ENCODE measurements around the gene ELF5.

ELF5 gene

DNA sequence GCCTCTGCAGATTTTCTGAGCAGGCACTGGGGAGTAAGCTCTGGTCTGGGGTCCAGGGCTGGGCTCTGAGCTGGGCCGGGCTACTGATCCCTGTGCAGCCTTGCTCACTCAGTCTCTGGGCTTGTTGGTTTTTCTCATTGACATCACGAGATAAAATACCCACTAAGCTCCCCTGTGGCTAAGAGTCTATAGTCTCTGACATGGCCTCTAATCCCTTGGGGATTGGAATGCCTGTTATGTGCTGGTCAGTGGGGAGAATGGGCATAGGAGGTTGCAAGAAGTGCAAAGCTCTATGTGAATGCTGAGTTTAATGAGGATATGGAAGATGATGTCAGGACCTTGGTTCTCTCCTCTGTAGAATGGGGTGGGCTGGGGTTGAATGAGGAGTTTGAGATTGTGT is 23.3 kb downstream of the ELF5 start:
- no peak for DNase-seq

DNA sequence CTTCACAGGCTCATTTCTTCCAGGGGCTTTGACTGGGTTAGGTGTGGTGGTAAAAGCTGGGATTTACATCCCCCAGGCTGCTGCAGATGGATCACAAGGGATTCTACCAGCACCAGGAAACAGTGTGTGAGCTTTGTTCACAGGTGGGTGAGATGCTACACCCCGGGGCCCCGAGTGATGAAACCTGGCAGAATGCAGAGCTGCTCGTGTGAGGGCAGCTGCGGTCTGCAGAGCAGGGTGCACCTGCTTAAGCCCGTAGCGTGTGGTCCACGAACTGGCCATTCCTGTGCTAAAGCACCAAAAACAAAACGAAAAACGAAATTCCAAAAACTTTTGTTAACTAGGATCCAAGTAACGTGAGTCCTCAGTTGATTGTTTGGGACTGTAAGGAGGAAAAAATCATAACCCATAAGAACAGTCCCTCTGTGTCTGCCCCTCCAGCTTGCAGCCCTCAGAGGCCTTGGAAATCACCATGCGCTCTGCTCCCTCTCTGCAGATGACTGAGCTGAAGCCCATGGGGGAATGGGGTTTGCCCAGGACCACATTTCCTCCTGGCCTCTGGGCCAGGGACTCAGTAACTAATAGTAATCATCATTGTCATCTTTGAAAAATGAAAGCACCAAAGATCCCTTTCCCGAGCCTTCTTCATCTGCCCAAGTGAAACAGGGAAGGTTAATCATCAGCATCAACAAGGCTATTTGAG is 24.6 kb downstream of the ELF5 start:
- DNase-seq = no peak

DNA sequence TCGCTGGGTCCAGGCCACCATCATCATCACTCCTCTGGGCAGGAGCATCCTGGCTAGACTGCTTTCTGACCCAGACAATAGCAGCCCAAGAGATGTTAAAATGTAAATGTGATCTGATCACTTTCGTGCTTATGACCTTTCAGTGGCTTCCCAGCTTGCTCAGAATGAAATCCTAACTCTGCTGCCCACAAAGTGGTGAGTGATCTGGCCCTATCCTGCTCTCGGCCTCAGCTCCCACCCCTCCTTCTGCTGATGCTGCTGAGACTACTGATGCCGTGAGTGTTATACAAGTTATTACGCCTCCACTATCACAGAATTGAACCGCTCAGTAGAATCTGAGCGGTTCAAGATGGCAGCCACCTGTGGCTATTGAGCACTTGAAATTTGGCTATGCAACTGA is 26.2 kb downstream of the ELF5 start:
- DNase-seq = no peak

DNA sequence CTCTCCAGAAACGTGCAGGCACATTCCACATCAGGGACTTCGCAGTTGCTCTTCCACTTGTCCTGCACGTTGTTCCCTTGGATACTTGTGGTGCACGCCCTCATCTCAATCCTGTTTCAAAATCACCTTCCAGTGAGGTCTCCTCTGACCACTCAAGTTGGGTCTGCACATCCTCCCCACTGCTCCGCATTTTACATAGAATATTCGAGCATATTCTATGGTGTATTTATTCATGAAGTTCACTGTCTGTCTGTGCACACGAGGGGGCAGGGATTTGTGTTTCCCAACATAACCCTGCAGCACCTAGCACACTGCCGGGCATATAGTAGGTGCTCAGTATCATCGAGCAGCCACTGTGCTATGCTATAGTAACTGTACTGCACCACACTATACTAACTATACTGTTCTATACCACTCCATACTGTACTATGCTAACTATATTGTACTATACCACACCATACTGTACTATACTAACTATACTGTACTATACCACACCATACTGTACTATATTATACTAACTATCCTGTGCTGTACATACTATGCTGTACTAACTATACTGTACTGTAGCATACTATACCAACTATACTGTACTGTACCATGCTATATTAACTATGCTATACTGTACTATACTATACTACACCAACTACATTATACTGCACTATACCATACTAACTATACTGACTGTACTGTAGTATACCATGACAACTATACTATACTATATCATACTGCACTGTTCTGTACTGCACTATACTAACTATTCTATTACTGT is 30.3 kb downstream of the ELF5 start:
- no peak for DNase-seq

DNA sequence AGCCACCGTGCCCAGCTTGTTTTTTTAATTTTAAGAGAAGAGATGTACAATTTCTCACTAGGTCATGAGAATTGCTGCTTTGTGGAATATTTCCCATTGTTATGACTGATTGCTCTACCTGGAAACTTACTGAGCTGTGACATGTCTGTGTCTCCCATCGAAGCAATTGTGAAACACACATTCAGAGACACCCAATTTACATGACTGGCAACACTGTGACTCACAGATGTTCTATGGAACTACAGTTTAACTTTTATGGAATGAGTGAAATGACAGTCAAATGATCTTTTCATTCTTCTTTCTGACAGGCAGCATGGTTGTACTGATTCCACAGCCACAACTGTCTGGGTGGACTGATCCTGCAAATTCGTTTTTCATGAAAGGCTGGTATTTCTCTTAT is 32.3 kb downstream of the ELF5 start:
- no peak for DNase-seq

DNA sequence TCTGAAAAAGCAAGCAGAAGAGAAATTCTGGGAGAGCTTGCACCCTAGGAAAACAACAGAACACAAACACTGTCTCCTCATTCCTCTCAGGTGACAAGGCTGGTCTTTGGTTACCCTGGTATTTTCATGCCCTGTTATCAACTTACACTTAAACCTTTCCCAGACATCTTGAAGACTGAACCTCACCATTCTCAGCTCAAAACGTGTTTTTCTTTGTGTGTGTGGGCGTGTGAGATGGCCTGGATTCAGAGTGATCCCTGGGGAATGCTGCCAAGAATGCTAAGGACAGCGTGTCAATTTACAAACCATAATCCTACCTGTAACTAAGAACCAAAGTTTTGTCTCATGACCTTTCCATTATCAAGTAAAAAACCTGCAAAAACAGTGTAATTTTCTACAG is 33.3 kb downstream of the ELF5 start:
- no peak for DNase-seq

DNA sequence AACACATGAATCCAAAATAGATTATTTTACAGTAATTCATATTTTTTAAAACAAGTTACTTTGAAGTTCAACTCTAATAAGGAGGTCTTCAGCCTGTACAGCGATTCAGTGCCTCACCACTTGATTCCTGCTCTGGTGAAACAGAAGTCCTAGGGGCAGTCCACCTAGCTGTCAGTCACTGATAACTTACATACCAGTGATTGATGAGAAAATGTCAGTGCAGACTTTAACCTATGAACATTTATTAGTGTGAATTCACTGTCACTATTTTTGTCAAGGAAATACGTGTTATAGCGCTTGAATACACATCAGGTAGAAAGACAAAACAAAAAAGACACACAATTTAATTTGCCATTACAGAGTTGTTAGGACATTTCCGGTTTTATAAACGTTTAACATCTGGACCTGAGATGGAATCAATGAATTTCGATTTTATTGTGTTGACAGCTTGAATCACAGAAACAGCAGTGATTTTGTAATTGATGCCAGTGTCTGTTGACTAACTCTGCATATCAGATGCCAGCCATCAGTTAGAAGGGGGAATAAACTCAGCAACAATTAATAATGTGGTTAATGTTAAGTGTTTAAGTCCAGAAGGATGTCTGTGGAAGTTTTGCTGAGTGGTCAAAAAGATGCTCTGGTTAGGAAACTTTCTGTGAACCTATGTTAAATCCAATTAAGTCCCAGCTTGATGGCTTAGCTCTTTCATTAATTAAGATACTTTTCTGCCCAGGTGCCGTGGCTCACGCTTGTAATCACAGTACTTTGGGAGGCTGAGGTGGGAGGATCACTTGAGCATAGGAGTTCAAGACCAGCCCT is 34.5 kb downstream of the ELF5 start:
- DNase-seq = no peak

DNA sequence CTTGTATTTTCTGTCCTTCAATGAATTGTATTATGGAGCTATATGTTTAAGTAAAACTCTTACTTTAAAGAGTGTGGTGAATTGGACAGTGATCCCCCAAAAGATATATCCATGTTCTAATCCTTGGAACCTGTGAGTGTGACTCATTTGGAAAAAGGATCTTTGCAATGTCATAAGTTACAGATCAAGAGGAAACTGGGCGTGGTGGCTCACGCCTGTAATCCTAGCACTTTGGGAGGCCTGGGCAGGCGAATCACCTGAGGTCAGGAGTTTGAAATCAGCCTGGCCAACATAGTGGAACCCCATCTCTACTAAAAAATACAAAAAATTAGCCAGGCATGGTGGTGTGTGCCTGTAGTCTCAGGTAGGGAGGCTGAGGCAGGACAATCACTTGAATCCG is 36.7 kb downstream of the ELF5 start:
- DNase-seq = no peak

DNA sequence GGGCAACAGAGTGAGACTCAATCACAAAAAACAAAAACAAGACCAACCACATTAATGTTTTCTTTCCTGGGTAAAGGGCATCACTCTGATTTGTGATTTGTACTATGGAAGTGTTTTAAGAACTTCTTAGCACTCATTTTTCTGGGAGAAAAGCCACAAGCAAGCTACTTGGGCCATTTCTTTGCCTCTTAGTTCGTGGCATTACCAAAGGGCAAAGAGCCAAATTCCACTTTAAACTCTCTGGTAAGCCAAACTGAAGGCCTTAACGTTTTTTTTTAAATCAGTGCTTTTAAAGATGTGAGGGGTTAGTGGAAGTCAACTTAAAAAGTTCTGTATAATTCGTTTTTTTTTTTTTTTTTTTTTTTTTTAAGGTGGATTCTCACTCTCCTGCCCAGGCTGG is 37.9 kb downstream of the ELF5 start:
- DNase-seq = no peak

DNA sequence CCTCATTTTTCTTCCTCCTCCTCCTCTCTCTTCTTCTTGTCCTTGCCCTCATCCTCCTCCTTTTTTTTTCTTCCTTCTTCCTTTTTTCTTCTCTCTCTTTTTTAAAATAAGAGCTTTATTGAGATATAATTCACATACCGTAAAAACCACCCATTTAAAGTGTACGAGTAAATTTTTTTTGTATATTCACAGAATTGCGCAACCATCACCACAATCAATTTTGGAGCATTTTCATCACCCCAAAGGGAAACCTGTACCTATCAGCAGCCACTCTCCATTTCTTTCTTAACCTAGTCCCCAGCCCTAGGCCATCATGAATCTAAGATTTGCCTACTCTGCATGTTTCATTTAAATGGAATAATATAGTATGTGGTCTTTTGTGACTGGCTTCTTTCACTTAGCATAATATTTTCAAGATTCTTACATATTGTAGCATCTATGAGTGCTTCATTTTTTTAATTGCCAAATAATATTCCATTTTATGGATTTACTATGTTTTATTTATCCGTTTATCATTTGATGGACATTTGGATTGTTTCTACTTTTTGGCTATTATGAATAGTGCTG is 39.9 kb downstream of the ELF5 start:
- no peak for DNase-seq

DNA sequence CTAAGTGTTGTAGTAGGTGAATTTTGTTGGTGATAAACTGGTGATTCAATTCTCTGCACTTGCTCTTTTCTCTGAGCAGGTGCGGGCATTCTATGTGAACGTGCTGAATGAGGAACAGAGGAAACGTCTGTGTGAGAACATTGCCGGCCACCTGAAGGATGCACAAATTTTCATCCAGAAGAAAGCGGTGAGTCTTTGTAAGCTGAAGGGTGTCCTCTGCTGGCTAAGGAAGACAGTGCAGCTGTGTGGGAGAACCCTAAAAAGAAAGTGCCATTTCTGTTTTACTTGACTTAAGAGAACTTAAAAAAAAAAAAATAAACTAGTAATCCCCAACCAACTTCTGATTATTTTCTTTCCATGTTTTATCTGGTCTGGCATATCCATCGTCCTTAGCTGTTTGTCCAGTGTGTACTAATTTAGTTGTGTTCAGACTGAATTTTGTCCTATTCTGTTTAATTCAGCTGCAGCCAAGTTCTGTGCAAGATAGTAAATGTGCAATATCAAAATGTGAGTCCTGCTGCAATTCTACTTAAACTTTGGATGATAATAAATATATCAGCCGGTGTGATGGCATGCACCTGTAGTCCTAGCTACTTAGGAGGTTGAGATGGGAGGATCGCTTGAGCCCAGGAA is 45.3 kb downstream of the ELF5 start:
- DNase-seq = no peak

DNA sequence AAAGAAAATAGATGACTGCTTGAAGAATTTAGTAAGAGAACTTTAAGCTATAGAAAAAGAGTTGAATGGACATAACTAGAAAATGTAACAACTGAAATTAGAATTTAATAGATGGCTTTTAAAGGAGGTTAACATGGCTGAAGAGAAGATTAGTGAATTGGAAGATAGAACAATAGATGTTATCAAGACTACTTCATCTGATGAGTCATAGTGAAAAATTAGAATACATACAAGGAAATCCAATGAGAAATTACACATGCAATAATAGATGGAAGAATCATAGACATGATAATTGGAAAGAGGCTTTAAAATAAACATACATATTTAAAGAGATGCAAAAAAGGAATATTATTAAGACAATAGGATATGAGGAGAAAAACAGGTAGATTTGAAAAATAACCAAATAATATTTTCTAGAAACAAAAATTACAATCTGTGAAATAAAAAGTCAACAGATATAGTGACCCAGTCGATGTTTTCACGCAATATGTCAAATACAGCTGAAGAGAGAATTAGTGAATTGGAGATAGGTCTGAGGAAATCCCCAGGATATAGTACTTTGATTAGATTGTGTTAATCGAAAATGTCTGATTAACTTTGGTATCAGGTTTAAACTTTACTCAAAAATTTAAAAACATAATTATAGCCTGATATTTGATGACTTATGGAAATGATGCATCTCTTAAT is 46.6 kb downstream of the ELF5 start:
- no peak for DNase-seq

DNA sequence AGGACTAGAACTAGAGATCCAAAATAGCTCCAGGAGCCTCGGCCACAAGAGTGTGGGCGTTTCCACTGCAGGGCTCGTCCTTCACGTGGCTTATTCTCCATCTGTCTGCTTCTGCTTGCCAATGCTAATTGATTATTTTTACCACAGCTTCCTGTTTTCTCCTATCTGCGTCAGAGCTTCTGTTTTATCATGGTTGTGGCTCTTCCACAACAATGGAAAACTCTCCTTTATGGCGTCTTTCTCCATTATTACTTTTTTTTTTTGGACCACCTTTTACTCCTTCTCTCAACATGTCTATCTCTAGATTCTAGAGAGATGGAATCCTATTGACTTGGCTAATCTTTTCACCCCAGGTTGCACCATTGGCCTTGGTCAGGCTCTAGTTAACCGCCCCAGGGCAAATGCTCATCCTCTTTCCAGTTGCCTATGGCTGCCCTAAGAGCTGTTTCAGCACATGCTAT is 49.0 kb downstream of the ELF5 start:
- no peak for DNase-seq

DNA sequence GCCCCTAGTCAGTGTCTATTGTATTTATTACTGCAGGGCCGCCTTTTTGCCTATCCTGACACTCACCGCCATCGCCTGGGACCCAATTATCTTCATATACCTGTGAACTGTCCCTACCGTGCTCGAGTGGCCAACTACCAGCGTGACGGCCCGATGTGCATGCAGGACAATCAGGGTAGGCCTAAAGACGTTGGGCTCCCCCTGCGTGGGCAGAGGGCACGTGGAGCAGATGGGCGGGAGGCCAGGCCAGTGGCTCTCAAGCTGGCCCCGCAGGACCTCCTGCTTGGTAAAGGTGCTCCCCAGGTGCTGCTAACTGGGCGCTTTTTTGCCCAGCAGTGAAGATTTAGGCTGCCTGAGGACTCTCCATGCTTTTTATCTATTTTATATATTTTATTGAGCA is 52.4 kb downstream of the ELF5 start:
- DNase-seq = no peak

DNA sequence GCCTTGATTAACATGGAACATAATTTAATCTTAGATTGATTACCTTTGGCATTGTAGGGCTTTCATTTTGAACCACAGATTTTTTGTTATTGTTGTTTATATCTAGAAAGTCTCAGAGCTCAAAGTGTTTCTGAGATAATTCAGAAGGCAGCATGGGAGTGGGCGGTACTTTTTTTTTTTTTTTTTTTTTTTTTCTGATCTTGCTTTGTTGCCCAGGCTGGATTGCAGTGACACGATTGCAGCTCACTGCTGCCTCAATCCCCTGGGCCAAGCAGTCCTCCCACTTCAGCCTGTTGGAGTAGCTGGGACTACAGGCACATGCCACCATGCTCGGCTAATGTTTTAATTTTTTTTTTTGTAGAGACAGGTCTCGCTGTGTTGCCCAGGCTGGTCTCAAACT is 53.3 kb downstream of the ELF5 start:
- DNase-seq = no peak

DNA sequence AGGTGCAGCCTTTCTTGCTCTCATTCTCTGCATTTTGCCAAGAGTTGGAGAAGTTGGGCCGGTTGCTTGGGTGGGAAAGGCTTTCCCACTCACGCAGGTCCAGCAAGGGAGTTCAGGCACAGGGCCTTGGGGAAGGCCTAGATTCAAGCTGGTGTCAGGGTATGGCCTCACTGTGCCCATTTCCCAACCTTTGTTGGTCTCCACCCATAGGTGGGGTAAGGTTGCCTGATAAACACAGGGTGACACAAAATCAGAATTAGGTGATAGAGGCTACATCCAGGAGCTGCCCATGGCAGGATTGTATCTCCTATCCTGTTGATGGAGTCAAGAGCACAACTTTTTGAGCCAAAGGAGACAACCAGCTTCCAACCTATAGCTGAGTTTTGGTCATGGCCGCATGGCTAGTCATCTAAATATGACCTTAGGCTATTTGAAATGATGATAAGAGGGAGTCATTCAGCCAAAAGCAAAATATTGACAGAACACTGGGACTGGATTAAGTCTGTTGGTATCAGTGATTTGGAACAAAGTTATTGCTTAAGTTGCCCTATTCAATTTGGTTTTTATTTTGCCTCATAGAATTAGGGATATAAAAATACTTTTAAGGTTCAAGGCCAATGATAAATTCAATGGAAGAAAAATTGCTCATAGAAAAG is 54.0 kb downstream of the ELF5 start:
- no peak for DNase-seq

DNA sequence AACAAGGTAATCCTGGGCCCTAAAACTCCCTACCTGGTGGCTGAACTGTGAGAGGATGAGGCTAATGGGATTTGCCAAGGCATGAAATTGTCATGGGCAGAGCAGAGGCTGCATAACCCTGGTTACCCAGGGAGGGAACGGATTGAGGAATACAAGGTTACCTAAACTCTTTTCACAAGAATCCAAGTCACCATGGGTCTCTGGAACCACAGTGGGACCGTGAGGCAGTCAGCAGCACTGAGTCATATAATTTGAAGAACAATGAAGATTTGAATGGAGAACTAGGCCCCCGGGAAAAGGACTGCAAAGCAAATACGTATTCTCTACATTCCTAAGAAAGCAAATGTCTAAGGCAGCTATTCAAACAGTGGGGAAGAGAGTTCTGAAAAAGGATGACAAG is 55.1 kb downstream of the ELF5 start:
- no peak for DNase-seq

DNA sequence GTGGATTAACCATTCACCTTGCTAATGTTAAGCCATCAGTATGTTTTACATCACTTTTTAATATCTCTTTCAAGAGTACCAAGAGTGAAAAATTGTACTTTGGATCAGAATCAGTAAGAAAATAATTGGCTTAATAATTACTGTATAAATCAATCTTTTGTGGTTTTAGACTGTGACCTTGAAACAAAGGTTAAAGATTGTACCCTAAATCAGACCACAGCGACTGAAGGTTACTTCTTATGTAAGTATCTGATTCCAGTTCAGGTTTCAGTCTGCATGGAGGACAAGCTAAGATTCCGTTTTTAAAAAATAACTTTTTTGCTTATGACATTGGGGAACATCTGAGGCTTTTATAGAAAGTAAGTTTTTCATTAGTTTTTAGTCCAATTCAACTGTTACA is 56.0 kb downstream of the ELF5 start:
- no peak for DNase-seq

DNA sequence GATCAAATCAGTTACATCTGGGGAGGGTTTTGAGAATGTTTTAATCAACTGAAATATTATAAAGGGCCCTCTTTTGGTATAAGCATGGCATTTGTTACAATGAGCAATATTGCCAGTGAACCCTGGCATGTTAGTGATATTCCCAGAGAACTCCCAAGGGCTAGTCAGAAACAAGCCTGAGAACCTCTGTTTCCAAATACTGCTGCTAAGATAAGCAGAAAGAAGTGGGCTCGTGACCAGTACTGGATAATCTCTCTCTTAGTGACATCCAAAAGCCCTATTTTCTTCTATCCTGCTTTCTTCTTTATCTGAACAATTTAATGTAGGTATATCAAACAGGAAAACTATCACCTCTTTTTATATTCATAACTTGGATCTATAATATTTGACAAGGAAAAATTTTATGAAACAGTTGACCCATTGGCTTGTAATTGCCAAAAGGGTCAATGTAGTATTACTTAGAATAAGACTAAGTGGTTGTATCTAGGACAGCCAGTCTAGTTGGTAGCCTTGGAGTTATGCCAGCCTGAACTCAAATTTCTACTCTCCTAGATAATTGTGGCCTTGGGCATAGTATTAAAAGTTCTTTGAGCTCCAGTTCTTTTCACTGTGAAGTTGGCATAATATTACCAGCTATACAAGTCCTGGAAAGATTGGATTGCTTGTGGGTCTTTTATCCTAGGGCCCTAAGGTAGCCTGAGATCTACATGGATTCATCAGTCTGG is 59.1 kb downstream of the ELF5 start:
- no peak for DNase-seq

DNA sequence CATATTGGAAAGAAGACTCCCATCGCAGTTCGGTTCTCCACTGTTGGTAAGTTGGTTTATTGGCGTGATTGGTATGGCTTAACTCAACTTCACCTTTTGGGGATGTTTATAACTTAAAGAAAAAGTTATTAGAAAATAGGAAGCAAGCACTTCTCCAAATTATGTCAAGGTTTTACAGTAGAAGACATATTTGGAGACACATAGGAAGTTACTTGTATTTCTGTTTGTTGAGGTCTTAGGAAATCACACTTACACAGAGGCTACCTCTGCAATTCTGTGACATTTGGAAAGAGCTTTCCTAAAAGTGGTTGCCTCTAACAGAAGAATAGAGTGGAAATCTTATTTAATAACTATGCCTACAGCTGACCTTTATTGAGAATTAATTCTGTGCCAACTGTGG is 62.5 kb downstream of the ELF5 start:
- no peak for DNase-seq

DNA sequence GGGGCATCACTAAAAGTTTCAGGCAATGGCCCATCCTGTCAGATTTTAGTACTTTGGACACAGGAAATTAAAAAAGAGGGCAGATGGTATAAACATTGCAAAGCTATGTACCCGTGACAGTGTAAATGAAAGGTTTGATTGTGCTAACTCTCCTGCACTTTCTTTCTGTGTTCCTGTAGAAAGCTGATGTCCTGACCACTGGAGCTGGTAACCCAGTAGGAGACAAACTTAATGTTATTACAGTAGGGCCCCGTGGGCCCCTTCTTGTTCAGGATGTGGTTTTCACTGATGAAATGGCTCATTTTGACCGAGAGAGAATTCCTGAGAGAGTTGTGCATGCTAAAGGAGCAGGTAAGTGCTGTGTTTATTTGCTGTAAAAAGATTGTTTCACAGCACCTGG is 64.6 kb downstream of the ELF5 start:
- DNase-seq = no peak
